CD4-positive, alpha-beta T cell treated with Interleukin-6 at 100 ng/mL for 8 hours (primary cell): Measurements from ENCODE around the gene FMO2.

Experiments used
- DNase-seq: peaks from one replicate; pipeline ENCODE4 v3.0.0-alpha.2; 2020; ENCODE audit warnings: mixed read lengths, low spot score

Gene FMO2, protein sequence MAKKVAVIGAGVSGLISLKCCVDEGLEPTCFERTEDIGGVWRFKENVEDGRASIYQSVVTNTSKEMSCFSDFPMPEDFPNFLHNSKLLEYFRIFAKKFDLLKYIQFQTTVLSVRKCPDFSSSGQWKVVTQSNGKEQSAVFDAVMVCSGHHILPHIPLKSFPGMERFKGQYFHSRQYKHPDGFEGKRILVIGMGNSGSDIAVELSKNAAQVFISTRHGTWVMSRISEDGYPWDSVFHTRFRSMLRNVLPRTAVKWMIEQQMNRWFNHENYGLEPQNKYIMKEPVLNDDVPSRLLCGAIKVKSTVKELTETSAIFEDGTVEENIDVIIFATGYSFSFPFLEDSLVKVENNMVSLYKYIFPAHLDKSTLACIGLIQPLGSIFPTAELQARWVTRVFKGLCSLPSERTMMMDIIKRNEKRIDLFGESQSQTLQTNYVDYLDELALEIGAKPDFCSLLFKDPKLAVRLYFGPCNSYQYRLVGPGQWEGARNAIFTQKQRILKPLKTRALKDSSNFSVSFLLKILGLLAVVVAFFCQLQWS

GRCh38 chr1:171185091-171185490 lies at the start of gene FMO2:
FMO2 (plus strand) TSS chr1:171185300; CDS start chr1:171185714, 414 bp downstream.
- DNase-seq: no peak

DNA sequence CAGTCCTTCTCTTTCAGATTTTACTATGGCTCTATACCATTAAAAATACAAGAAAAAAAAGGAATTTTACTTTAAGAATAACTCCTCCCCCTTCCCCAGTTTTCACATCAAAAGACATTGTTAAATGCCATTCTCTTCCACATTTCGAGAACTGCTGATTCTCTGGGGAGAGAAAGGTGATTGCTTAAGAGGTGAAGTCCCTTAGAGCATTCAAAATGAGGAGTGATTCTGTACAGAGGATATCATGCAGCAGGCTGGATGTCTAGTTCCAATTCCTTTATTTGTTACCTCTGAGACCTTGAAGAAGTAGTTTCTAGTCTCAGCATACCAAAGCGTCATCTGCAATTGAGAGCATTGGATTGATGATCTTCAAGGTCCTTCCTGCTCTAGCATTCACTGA lies 47.5 kb upstream of the FMO2 start:
- no peak for DNase-seq

DNA sequence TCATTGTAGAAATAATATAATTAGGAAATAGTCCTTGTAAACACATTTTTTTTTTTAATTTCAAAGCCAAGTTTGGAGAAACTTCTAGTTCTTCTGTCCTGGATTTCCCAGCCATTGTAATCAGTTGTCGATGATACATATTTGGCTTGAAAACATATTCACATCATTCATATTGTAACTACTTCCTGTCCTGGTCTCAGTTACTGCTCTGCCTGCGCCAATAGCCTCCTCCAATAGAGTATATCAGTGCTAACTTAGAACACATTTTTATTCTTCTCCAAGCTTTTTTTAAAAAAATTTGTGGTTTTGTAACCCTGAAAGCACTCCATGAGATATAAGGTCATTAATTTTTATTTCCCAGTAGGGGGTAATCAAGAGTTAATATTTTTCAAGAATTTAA lies 46.1 kb upstream of the FMO2 start:
- DNase-seq: no peak

GRCh38 chr1:171139890-171140289 lies 45.2 kb upstream of the FMO2 start:
- DNase-seq: no peak

GRCh38 chr1:171140401-171140800 lies 44.7 kb upstream of the FMO2 start:
- no peak for DNase-seq

DNA sequence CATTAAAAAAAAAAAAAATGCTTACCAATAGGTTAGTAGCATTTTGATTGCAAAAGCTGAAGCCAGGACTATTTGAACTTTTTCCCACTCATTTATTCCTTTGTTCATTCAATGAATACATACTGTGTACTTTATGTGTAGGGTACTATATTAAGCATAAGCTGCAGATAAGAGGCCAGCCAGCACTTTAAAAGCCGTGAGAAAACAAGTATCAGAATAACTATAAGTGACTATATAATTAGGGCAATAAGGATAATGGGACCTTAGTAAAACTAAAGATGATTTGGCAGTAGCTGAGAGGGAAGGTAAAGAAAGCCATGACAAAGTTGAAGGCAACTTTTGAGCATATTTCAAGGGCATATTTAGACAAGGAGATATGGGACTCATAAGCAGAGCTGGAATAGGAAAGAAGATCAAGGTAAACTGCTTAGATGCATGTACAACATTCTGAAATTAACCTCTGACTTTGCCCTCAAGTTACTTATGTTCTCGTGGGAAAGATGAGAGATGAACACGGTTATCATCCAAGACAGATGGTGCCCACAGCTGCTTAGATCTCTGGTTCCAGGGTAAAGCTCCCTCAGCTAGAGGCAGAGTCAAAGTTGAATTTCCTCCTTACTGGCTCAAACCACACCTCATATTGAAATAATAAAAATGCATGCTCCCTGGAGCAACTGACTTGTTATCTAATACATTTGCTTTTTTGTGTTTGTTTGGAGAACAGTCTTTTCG lies 44.0 kb upstream of the FMO2 start:
- no peak for DNase-seq

DNA sequence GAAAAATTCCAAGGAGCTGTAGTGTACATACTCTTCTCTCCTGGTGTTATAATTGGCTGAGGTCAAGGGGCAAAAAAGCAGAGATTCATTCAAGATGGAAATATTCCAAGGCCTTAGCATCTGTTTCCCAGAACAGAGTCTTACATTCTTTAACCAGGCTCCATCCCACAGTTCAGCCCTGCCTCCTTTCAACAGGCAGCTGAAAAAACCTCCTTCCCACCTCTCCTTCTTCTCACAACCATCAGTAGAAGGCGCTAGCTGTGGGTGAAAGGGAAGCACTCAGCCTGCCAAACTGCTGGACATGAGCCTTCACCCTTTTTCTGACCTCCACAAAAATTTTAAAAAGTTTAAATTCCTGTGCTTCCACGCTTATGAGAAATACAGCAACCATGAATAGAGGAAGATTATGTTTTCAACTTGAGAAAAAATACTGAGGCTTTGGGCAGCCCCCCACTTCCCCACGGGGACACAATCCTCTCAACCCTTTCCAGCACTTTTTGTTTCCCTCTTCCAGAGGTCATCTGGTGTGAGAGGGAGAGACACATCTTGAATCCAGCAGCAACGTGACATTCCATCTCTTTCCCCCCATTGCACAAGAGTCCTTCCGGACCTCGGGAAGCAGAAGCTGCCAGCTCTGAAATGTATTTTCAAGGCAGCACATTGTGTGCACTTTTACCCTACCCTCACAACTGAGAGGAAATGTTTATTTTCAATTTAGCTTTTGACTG lies 43.2 kb upstream of the FMO2 start:
- DNase-seq: no peak

- no peak for DNase-seq
Measured at GRCh38 chr1:171142416-171143385, 42.4 kb upstream of the FMO2 start.

DNA sequence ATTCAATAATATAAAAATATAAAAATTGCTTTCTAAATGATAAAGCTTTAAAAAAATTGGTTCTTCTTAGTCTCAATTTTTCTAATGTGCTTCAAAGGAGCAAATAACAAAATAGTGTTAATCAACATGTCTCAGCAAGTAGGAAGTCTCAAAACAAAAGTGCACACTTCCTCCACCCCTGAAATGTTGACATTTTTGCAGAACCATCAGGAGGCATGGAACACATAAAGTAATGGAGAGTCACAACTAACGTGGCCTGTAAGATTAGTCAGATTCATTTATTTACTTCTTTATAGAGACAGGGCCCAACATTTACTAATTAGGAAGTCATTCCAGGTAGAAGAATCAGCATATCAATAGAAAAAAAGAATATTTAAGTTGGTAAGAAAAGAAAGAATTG lies 34.9 kb upstream of the FMO2 start:
- no peak for DNase-seq

DNA sequence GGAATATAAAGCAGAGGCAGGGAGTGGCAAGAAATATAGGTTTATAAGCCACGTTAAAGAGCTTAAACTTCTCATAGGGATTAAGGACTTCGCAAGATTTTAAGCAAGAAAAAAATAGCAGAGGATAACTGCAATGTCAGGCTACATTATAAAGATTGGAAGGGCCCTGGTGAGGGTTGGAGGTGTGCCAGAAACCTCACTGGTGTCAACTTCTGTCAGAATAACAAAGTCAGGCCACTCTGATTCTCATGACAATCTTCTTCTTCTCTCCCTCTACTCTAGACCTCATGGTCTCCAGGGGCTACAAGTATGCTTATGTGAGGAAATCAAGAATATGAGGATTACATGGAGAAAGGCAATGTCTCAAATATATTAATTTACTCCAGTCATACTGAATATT lies 32.6 kb upstream of the FMO2 start:
- DNase-seq: no peak

GRCh38 chr1:171155484-171155883 lies 29.6 kb upstream of the FMO2 start:
- DNase-seq: no peak

DNA sequence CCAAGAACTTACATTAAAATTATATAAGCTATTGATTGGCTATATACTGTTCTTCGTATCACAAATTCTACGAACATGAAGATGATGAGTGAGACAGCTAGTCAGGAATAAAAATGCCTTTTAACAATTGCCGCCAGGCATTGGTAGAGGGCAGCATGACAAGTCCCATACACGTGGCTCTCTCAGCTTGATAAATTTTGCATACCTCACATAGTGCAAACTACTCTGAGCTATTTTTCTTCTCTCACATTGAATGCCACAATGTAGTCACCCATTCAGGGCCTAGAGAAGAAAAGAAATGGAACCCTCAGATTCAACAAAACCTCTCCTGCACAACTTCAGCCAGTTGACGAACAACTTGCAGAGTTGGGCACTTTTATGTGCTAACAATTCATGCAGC lies 27.0 kb upstream of the FMO2 start:
- DNase-seq: no peak

DNA sequence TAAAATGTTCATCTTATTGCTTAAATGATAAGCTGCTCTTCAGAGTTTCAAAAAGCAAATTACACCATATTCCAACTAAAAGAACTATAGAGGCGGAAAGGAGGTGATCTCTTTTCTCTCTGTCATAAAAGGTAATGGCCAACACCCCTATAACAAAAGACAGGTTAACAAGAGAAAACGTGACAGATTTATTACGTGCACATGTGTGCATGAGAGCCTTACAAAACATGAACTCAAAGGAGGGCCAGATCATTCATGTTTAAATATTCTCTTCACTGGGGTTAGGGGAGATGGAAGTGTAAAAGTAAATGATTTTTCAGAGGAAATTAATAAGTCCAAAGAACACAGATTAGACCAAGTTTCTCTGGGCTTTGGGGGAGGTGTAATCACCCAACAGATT lies 26.5 kb upstream of the FMO2 start:
- DNase-seq: no peak

- no peak for DNase-seq
Measured at GRCh38 chr1:171159148-171159547, 26.0 kb upstream of the FMO2 start.

- no peak for DNase-seq
Measured at GRCh38 chr1:171160211-171160610, 24.9 kb upstream of the FMO2 start.

DNA sequence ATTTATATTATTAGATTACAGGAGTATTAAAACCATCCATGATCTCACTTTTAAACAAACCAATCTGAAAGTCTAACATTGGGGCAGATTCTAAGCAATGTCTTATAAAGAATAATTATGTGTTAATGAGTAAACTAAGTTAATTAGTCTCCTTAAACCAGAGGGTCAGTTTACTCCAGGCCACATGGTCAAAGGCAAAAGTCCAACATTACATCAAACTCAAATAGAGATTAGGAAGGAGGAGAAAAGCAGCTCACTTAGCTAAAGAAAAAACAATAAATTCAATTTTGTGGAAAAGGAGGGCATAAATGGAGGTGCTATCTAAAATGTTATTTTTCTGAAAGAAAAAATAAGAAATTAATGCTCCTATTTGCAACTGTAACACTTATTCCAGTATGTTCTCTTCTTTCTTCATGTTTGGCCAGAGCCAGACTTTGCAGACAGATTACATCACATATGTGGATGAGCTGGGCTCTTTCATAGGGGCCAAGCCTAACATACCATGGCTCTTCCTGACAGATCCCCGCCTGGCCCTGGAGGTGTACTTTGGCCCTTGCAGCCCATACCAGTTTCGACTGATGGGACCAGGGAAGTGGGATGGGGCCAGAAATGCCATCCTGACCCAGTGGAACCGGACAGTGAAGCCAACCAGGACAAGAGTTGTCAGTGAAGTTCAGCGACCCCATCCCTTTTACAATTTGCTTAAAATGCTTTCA lies 24.3 kb upstream of the FMO2 start:
- DNase-seq: no peak

GRCh38 chr1:171161431-171161830 lies 23.7 kb upstream of the FMO2 start:
- no peak for DNase-seq

DNA sequence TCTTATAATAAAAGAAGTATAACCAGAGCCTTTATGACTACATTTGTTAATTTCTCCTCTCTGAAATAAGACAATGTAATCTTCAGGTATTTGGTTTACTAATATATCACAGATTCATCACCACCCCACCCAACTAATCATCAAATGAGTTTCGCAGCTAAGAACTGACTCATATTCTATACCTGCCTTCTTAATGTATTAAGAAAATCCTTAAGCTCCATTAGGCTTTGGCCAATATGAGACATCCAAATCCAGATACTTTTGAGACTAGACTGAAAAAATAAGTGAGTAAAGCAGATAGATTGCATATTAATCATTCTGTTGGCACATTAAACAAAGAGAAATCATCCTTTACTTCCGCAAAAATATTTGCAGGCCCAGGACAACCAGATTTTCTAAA lies 18.7 kb upstream of the FMO2 start:
- no peak for DNase-seq

DNA sequence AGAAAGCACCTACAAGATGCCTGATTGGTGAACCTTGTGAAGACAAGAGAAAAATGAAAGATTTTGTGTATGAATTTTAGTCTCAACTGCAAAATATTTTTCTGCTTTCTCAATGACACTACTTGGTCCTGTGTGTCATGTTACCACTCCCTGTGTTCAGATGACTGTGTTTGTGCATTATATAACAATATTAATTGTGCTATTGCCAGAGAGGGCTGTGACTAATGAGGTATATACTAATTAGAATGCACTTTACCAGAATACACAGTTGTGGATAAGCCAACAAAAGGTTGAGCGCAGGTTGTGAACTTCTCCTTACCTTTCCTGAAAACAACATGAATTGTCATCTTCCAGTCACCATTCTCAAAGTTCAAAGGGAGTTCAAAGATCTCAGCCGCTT lies 17.3 kb upstream of the FMO2 start:
- DNase-seq: no peak

DNA sequence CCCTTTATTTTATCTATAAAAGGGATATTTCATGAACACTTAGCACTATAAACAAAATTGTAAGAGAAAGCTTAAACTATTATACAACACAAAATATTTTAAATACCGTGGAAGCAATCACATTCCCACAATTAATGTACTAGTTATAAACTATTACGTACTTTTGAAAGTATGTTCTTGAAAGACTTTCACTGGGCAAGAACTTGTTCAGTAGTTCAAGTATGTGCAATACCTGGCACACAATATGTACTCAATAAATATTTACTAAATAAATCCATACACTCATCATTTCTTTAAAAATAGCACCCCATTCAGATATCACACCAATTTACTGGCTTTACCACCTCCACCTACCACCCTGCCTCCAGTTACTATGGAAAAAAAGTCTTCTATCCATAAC lies 12.6 kb upstream of the FMO2 start:
- no peak for DNase-seq

DNA sequence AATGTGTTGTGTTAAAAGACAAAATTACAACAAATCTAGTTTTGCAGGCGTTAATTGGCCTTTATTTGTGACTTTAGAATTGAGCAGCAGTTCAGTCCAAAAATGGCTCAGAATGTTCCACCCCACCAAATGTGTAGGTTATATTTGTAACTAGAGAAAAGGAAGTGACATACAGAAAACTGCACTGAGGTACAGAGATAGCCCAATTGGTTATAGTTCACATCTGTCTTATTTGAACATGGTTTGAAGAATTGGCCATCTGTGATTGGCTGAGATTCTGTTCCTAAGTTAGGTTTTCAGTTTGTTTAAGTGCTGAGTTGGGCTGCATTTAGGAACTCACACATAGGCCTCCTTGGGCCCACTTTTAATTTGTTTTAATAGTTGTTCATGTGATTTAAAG lies 12.0 kb upstream of the FMO2 start:
- no peak for DNase-seq
